K562 (cell line): Measurements from ENCODE around the gene TMEM138. TPM values are rescaled to one million over a fixed set of nuclear protein-coding genes. Genes with fewer than 3 reads are reported as not detected.

Experiments
- MCM5 ChIP-seq: fragments of 450-650 bp; IDR thresholded peaks from 2 replicates; pipeline ENCODE4 v1.6.1; 2016; ENCODE audit warnings: low read depth
- RAD21 ChIP-seq, 2 experiments: fragments of 250-450 bp in 1 of 2; fragments of 450-650 bp in 1 of 2; sonication (Bioruptor Pico) in 1 of 2; formaldehyde crosslinking in 1 of 2; IDR thresholded peaks in 1 of 2; conservative IDR thresholded peaks in 1 of 2; 2 replicates each; pipeline versions ENCODE4 v1.4.0 to v1.8.0; 2020 to 2022; ENCODE audit warnings: mild to moderate bottlenecking in 2 of 2, moderate library complexity in 1 of 2
- SIRT6 ChIP-seq: IDR thresholded peaks from one replicate; pipeline ENCODE4 v1.6.1; 2012; ENCODE audit warnings: low read depth, mild to moderate bottlenecking, control low read depth, inconsistent platforms, low read length, moderate library complexity
- polyA plus RNA-seq, 8 experiments: library from polyadenylated mRNA; depleted of rRNA in 4 of 8; stranded (reverse) in 5 of 8; unstranded in 3 of 8; fragments of >200 nt; fragmentation: Nextera tagmentation in 2 of 8; fragmentation: Illumina TruSeq in 1 of 8; extraction: Ambion mirVana in 2 of 8; extraction: Trizol in 1 of 8; gene quantifications; 2 replicates each; pipeline versions ENCODE4 v1.2.1 to v1.2.3, GENCODE V29; 2011 to 2014; ENCODE audit warnings: inconsistent platforms in 1 of 8, missing spikeins in 1 of 8
- total RNA-seq, 7 experiments: library from RNA; depleted of rRNA in 6 of 7; stranded (reverse); fragments of >200 nt in 6 of 7; fragmentation: Illumina TruSeq in 2 of 7; extraction: Trizol in 2 of 7; gene quantifications; 2 replicates each; pipeline versions ENCODE4 v1.2.1 to v1.2.3, GENCODE V29; 2011 to 2021; ENCODE audit warnings: low replicate concordance in 1 of 7
- TF ChIP-seq, protein P1 (sequence below), 2 experiments: fragments of 450-650 bp; formaldehyde crosslinking in 1 of 2; IDR thresholded peaks; 2 replicates each; pipeline versions ENCODE4 v1.4.0 to v1.6.1; 2014 to 2020; ENCODE audit warnings: mild to moderate bottlenecking in 2 of 2, borderline replicate concordance in 1 of 2, low read depth in 1 of 2

TMEM138 gene
- total and polyA plus RNA-seq, 9 of the 15 experiments (the other 6 are each of a cell fraction or from before 2014, with no cell fraction given), result 23.2 to 168 (median 63.1) TPM

DNA sequence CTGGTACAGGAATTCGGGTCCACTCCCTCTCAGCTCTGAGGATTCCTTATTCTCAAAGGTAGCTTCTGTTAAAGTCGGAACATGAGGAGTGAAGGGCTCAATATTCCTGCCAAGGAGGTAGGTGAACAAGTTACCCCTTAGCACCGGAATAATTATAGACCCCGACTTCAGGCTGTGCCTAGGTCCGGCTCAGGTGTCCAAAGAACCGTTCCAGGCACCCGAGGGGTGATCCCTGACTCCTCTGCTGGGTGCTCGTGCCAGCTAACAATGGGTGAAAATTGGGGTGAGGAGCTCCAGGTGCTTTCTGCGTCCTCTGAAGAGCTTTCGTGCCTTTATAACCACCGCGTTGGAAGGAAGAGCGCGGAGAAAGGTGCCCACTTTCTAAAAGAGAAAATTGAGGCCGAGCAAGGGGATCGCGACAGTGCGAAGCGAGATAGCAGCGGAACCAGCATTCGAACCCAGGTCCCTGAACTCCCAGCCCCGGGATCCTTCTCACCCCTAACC is 885 bp upstream of the TMEM138 start (continued):
- TF ChIP-seq, protein P1, sequence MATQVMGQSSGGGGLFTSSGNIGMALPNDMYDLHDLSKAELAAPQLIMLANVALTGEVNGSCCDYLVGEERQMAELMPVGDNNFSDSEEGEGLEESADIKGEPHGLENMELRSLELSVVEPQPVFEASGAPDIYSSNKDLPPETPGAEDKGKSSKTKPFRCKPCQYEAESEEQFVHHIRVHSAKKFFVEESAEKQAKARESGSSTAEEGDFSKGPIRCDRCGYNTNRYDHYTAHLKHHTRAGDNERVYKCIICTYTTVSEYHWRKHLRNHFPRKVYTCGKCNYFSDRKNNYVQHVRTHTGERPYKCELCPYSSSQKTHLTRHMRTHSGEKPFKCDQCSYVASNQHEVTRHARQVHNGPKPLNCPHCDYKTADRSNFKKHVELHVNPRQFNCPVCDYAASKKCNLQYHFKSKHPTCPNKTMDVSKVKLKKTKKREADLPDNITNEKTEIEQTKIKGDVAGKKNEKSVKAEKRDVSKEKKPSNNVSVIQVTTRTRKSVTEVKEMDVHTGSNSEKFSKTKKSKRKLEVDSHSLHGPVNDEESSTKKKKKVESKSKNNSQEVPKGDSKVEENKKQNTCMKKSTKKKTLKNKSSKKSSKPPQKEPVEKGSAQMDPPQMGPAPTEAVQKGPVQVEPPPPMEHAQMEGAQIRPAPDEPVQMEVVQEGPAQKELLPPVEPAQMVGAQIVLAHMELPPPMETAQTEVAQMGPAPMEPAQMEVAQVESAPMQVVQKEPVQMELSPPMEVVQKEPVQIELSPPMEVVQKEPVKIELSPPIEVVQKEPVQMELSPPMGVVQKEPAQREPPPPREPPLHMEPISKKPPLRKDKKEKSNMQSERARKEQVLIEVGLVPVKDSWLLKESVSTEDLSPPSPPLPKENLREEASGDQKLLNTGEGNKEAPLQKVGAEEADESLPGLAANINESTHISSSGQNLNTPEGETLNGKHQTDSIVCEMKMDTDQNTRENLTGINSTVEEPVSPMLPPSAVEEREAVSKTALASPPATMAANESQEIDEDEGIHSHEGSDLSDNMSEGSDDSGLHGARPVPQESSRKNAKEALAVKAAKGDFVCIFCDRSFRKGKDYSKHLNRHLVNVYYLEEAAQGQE (IDR thresholded peaks at IDR 0.05; ENCODE audit: borderline replicate concordance), result no peak
- TF ChIP-seq, protein P1 (CRISPR knock-in tag; IDR thresholded peaks at IDR 0.05; ENCODE audit: low read depth), result 0 out of 2 replicates have a peak, but pooled peaks have one; percentile 0
- no peak for TF ChIP-seq SIRT6
- TF ChIP-seq RAD21 (CRISPR knock-in tag; conservative IDR thresholded peaks at IDR 0.05 in 1 of 2, IDR thresholded peaks at IDR 0.05 in 1 of 2), result no peak
- TF ChIP-seq MCM5, result no peak
